LNCaP clone FGC (cell line): Measurements from ENCODE around the gene RPS27L.
"Not testable (repeated sequence)": the region's sequence is repeated elsewhere in the genome, so short reads cannot be mapped to it uniquely, and the experiment has no call there.

Experiments
- DNase-seq: peaks from one replicate; pipeline ENCODE4 v3.0.0-alpha.2; 2011; ENCODE audit warnings: low read depth
- H3K4me3 ChIP-seq: 2 replicates; pipeline ENCODE4 v1.5.1; 2011; ENCODE audit warnings: mild to moderate bottlenecking, low read depth, low read length, control low read depth
- TF ChIP-seq, protein P1 (sequence below): IDR thresholded peaks from 2 replicates; pipeline ENCODE4 v1.5.1; 2012; ENCODE audit warnings: mild to moderate bottlenecking; ENCODE audit not compliant: control insufficient read depth, insufficient read depth; ENCODE audit errors: extremely low read depth

Gene RPS27L

GRCh38 chr15:63103416-63103815, 53.9 kb downstream of the RPS27L start:
- H3K4me3 ChIP-seq: no peak overlapping the region
- TF ChIP-seq, protein P1, sequence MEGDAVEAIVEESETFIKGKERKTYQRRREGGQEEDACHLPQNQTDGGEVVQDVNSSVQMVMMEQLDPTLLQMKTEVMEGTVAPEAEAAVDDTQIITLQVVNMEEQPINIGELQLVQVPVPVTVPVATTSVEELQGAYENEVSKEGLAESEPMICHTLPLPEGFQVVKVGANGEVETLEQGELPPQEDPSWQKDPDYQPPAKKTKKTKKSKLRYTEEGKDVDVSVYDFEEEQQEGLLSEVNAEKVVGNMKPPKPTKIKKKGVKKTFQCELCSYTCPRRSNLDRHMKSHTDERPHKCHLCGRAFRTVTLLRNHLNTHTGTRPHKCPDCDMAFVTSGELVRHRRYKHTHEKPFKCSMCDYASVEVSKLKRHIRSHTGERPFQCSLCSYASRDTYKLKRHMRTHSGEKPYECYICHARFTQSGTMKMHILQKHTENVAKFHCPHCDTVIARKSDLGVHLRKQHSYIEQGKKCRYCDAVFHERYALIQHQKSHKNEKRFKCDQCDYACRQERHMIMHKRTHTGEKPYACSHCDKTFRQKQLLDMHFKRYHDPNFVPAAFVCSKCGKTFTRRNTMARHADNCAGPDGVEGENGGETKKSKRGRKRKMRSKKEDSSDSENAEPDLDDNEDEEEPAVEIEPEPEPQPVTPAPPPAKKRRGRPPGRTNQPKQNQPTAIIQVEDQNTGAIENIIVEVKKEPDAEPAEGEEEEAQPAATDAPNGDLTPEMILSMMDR: no peak
- DNase-seq: no peak

DNA sequence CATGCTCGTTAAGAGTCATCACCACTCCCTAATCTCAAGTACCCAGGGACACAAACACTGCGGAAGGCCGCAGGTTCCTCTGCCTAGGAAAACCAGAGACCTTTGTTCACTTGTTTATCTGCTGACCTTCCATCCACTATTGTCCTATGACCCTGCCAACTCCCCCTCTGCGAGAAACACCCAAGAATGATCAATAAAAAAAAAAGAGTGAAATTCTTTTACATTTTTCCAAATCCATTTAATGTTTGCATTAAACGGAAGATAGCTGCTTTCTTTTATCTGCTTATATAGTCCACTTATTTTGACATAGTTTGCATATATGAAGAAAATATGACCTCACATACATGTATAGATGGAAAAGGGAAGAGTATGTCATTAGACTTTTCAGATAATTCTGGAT, 57.7 kb downstream of the RPS27L start:
- H3K4me3 ChIP-seq, DNase-seq: not testable (repeated sequence)

DNA sequence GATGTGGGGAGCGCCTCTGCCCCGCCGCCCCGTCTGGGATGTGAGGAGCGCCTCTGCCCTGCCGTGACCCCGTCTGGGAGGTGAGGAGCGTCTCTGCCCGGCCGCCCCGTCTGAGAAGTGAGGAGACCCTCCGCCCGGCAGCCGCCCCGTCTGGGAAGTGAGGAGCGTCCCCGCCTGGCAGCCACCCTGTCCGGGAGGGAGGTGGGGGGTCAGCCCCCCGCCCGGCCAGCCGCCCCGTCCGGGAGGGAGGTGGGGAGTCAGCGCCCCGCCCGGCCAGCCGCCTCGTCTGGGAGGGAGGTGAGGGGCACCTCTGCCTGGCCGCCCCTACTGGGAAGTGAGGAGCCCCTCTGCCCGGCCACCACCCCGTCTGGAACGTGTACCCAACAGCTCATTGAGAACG, 58.4 kb downstream of the RPS27L start:
- DNase-seq, H3K4me3 ChIP-seq: not testable (repeated sequence)
